HepG2 (cell line): Measurements from ENCODE around the gene ATRN. TPM values are rescaled to one million over a fixed set of nuclear protein-coding genes. Genes with fewer than 3 reads are reported as not detected.
A peak's percentile ranks its signal among the peaks of the same experiment; 100 is the strongest.

Experiments used
- CREB1 ChIP-seq, 2 experiments: fragments of 450-650 bp in 1 of 2; IDR thresholded peaks; 2 replicates each; pipeline ENCODE4 v1.6.1; 2016 to 2017; ENCODE audit warnings: control low read depth in 1 of 2, mild to moderate bottlenecking in 1 of 2, missing compliant biosample characterization in 1 of 2, missing genetic modification characterization in 1 of 2
- ELF1 ChIP-seq: sonication (generic); formaldehyde crosslinking; IDR thresholded peaks from 2 replicates; pipeline ENCODE4 v1.4.0; 2020; ENCODE audit warnings: missing genetic modification reagents
- IRX3 ChIP-seq: sonication (generic); formaldehyde crosslinking; IDR thresholded peaks from 2 replicates; pipeline ENCODE4 v1.8.1; 2023; ENCODE audit warnings: mild to moderate bottlenecking, low read depth, missing genetic modification reagents, borderline replicate concordance
- POGZ ChIP-seq: sonication (generic); formaldehyde crosslinking; IDR thresholded peaks from 2 replicates; pipeline ENCODE4 v1.4.0; 2020; ENCODE audit warnings: mild to moderate bottlenecking, missing genetic modification reagents
- REST ChIP-seq, 2 experiments: IDR thresholded peaks; 2 replicates each; pipeline ENCODE4 v1.6.1; 2011 to 2012; ENCODE audit warnings: low read length in 2 of 2, borderline replicate concordance in 1 of 2, low read depth in 1 of 2, mild to moderate bottlenecking in 1 of 2, moderate library complexity in 1 of 2
- SPEN ChIP-seq: sonication (generic); formaldehyde crosslinking; IDR thresholded peaks from 2 replicates; pipeline ENCODE4 v1.5.1; 2020; ENCODE audit warnings: low read depth, mild to moderate bottlenecking, missing genetic modification reagents
- SUZ12 ChIP-seq: fragments of 150-350 bp; IDR thresholded peaks from 2 replicates; pipeline ENCODE4 v1.6.1; 2014; ENCODE audit warnings: low read depth, low read length
- ZBTB39 ChIP-seq: sonication (generic); formaldehyde crosslinking; IDR thresholded peaks from 2 replicates; pipeline ENCODE4 v1.5.0; 2020; ENCODE audit warnings: missing genetic modification reagents
- ZNF264 ChIP-seq: sonication (generic); formaldehyde crosslinking; IDR thresholded peaks from 2 replicates; pipeline ENCODE4 v1.4.0; 2020; ENCODE audit warnings: missing genetic modification reagents
- ZNF362 ChIP-seq: sonication (generic); formaldehyde crosslinking; IDR thresholded peaks from 2 replicates; pipeline ENCODE4 v1.4.0; 2020; ENCODE audit warnings: missing genetic modification reagents, mild to moderate bottlenecking, borderline replicate concordance
- ZNF382 ChIP-seq: sonication (generic); formaldehyde crosslinking; IDR thresholded peaks from 2 replicates; pipeline ENCODE4 v1.5.0; 2020; ENCODE audit warnings: missing genetic modification reagents, mild to moderate bottlenecking, borderline replicate concordance
- ZNF484 ChIP-seq: sonication (generic); formaldehyde crosslinking; IDR thresholded peaks from 2 replicates; pipeline ENCODE4 v1.5.1; 2020; ENCODE audit warnings: mild to moderate bottlenecking, low read depth, missing genetic modification reagents, borderline replicate concordance
- ZNF512 ChIP-seq: sonication (generic); formaldehyde crosslinking; IDR thresholded peaks from 2 replicates; pipeline ENCODE4 v1.4.0; 2020; ENCODE audit warnings: mild to moderate bottlenecking, missing genetic modification reagents
- ZNF564 ChIP-seq: sonication (generic); formaldehyde crosslinking; IDR thresholded peaks from 2 replicates; pipeline ENCODE4 v1.8.1; 2023; ENCODE audit warnings: mild to moderate bottlenecking, missing genetic modification reagents
- ZNF773 ChIP-seq: sonication (generic); formaldehyde crosslinking; IDR thresholded peaks from 2 replicates; pipeline ENCODE4 v1.4.0; 2020; ENCODE audit warnings: missing genetic modification reagents, borderline replicate concordance
- ZSCAN29 ChIP-seq: sonication (generic); formaldehyde crosslinking; conservative IDR thresholded peaks from 2 replicates; pipeline ENCODE4 v1.4.0; 2020; ENCODE audit warnings: mild to moderate bottlenecking, missing genetic modification reagents
- polyA plus RNA-seq, 8 experiments: library from polyadenylated mRNA; depleted of rRNA in 3 of 8; stranded (reverse) in 7 of 8; unstranded in 1 of 8; fragments of >200 nt; fragmentation: Illumina TruSeq in 4 of 8; extraction: Trizol in 4 of 8; gene quantifications; 2 replicates each; pipeline versions ENCODE4 v1.2.1 to v1.2.3, GENCODE V29; 2011 to 2016; ENCODE audit warnings: low read depth in 4 of 8, missing spikeins in 1 of 8, mixed read lengths in 1 of 8; ENCODE audit not compliant: insufficient read depth in 1 of 8
- total RNA-seq, 5 experiments: library from RNA; depleted of rRNA; stranded (reverse); fragments of >200 nt; fragmentation: Illumina TruSeq; extraction: Trizol; gene quantifications; 2 replicates each; pipeline ENCODE4 v1.2.3, GENCODE V29; 2016; ENCODE audit warnings: low read depth in 1 of 5

Gene ATRN
- total and polyA plus RNA-seq, 2 of the 13 experiments (the other 11 are each of a cell fraction or from before 2014, with no cell fraction given) = 44.2 to 81.1 TPM

- TF ChIP-seq REST (IDR thresholded peaks at IDR 0.05; ENCODE audit: borderline replicate concordance in 1 of 2, low read depth in 1 of 2, low read length in 2 of 2) (no peak; a peak in 1 of 4 replicates), IRX3 (no peak), POGZ (CRISPR knock-in tag) (peak; percentile 97), CREB1 (IDR thresholded peaks at IDR 0.05) (no peak), CREB1 (CRISPR knock-in tag; IDR thresholded peaks at IDR 0.05) (no peak), ZNF564 (CRISPR knock-in tag) (no peak), ELF1 (CRISPR knock-in tag) (peak; percentile 47; the same call in 1 of the 2 replicates), SUZ12 (no peak), ZNF382 (CRISPR knock-in tag) (no peak), ZSCAN29 (CRISPR knock-in tag) (peak; percentile 97), ZBTB39 (no peak), ZNF264 (CRISPR knock-in tag) (peak; percentile 96), SPEN (CRISPR knock-in tag) (peak; percentile 81; the same call in 1 of the 2 replicates), ZNF773 (CRISPR knock-in tag) (no peak), ZNF512 (CRISPR knock-in tag) (no peak), ZNF484 (CRISPR knock-in tag) (no peak), ZNF362 (CRISPR knock-in tag) (peak; percentile 62; the same call in 1 of the 2 replicates)
These were observed 71.3 kb downstream of the ATRN start (continued) for GRCh38 chr20:3541887-3542721.
